Left kidney (tissue), 2 donors: ENCODE measurements around the gene IFNAR1. TPM values are rescaled to one million over a fixed set of nuclear protein-coding genes. Genes with fewer than 3 reads are reported as not detected.
"Not testable (repeated sequence)": the region's sequence is repeated elsewhere in the genome, so short reads cannot be mapped to it uniquely, and the experiment has no call there.

ENCODE experiments used
- DNase-seq: peaks from one replicate; pipeline ENCODE4 v3.0.0-alpha.2; 2013
- polyA plus RNA-seq: library from polyadenylated mRNA; unstranded; fragments of 120-200 nt; gene quantifications from one replicate; pipeline ENCODE4 v1.2.1, GENCODE V29; 2013; ENCODE audit not compliant: insufficient read length

The IFNAR1 gene
- polyA plus RNA-seq, 1 donor, result 38.1 TPM

DNA sequence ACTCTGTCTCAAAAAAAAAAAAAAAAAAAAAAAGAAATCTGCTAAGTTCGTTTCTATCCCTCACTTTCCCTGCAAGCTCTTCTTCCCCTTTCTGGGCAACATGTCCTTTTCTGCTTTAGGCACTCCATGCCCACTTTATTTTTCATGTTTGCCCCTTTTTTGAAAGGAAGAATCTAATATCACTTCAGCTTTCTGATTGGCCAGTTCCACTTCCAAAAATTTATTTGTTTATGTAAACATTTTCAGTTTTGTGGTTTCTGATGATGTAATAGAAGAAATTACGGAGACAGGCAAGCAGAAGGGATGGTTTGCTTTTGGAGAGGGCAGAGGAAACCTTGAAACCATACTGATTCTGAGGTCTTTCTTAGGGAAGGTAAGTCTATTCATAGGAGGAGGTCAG is 15.1 kb downstream of the IFNAR1 start:
- no peak for DNase-seq

DNA sequence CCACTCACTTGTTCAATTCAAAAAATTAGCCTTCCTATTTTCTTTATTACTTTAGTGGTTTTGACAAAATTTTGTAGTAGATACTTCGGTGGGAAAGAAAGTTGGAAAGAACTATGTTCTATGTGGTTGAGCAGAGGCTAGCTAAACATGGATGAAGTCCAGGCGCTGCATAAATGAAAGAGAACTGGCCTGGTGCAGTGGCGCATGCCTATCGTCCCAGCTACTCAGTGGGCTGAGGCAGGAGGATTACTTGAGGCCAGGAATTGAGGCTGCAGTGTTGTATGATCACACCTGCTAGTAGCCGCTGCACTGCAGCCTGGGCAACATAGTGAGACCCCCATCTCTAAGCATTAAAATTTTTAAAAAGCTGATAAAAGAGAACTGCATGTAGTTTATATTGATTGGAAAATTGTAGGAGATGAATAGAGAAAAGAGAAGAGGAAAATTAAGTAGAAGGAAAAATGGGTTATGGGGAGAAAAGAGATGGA is 21.0 kb downstream of the IFNAR1 start:
- DNase-seq, result no peak

DNA sequence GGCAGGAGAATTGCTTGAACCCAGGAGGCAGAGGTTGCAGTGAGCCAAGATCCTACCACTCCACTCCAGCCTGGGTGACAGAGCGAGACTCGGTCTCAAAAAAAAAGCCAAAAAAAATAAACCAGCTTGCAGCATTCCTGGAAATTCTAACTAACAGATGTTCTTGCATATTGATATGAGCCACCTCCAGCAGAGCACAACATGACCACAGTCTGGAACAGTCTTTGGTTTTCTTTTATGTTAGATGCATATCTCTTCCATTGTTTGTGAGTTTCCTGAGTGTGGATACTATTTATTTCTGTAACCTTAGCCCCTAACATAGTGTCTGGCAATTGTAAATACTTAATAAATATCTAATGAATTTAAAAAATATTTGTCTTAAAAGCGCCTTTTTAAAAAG is 23.9 kb downstream of the IFNAR1 start:
- DNase-seq, result no peak

- DNase-seq, result no peak
Measured at GRCh38 chr21:33350676-33351075, 25.9 kb downstream of the IFNAR1 start.

DNA sequence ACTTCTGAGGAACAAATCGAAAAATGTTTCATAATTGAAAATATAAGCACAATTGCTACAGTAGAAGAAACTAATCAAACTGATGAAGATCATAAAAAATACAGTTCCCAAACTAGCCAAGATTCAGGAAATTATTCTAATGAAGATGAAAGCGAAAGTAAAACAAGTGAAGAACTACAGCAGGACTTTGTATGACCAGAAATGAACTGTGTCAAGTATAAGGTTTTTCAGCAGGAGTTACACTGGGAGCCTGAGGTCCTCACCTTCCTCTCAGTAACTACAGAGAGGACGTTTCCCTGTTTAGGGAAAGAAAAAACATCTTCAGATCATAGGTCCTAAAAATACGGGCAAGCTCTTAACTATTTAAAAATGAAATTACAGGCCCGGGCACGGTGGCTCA is 30.6 kb downstream of the IFNAR1 start:
- DNase-seq, result no peak

- no peak for DNase-seq
Measured at GRCh38 chr21:33355996-33356395, 31.2 kb downstream of the IFNAR1 start.

GRCh38 chr21:33357177-33357576 is 32.4 kb downstream of the IFNAR1 start:
- DNase-seq, result no peak

DNA sequence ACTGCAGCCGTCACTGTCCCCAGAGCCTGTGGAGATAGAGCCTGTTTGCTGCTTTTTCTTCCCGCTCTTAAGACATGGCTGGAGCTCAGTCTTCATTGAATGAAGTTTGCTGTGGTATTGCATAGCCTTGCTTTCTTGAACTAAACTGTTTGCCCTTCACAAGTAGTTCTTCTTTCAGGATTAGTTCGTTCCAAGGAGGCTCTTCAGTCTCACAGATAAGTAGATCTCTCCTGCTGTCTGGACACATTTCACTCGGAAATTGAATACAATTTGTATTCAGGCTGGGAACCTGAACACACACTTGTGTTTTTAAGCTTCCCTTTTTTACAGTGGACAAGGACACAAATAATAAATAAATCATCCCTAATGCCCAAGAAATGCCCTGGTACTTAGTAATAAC is 34.7 kb downstream of the IFNAR1 start:
- DNase-seq, result no peak

- no peak for DNase-seq
Measured at GRCh38 chr21:33360281-33360680, 35.5 kb downstream of the IFNAR1 start.

DNA sequence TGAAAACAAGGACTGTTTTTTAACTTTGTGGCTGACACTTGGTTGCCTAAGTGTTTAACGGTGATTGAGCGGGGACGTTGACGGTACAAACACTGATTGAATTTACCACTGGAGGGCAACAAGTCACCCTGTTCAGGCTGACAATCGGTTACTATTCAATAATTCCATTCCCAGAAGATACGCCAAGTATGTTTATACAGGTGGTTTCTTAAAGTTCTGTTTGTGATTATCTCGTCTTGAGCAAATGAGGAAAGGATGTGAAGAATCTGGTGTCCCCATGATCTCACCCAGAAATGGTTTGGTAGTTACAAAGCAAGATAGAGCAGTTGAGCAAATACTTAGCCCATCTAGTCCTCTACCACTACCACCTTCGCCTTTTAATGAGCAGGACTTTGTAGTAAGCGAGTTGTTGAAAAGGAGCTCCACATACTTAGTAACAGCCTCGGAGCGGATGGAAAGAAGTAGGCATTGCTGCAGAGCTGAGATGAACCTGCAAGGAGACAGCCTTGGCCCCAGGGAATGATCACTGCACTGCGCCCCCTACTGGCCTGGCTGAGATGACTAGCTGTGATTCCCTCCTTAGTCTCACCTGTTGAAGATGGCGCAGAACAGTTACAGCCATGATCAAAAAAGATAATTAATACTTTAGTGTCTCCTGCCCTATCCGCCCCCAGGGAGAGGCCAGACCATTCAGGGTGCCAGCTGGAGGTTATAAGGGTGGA is 36.3 kb downstream of the IFNAR1 start:
- peak; percentile 62 for DNase-seq

DNA sequence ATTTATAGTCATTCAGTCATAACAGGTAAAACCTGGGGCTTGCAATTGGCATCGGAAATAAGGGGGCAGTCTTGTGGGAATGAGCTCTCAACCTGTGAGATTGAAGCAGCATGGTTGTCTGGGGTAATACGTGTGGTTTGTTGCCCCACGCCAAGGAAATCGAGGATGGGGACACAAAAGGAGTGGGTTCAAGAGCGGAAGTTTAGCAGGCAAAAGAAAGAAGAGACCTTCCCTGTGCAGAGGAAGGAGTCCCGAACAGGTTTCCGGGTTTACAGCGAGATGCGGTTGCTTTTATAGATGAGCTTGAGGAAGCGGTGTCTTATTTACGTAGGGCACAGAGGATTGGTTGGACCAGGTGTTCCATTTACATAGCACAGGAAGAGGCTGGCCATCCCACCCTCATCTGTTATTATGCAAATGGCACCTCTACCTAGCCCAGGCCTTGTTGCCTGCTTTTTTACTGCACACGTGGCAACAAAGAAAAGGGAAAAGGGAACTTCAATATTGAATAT is 37.3 kb downstream of the IFNAR1 start:
- DNase-seq, result no peak

GRCh38 chr21:33363911-33364609 is 39.3 kb downstream of the IFNAR1 start:
- DNase-seq, result not testable (repeated sequence)

GRCh38 chr21:33364830-33365229 is 40.1 kb downstream of the IFNAR1 start:
- no peak for DNase-seq

DNA sequence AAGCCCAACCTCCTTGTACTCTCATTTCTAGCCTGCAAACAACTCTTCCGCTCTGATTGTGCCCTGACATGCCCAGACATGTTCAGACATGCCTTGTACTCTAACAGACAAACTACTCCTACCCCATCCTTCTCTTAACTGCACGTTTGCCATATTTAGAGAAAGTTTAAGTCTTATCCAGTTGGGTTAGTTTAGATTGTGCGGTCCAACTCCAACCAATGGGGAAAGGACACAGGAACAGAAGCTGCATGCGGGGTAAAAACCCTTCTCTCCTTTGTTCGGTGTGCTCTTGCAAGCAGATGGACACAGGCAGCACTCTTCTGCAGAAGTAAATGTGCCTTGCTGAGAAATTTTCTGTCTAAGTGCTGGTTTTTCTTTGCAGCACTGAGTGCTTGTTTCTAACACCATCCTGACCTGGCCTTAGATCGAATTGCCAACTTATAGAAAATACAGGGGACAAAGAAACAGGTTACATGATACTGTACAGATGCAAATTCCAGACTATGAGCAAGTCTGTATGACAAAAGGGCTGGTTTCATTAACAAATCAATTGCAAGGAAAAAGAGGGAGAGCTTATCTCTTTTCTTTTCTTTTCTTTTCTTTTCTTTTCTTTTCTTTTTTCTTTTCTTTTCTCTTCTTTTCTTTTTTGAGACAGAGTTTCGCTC is 42.7 kb downstream of the IFNAR1 start:
- DNase-seq, result no peak

GRCh38 chr21:33368124-33368523 is 43.4 kb downstream of the IFNAR1 start:
- no peak for DNase-seq

DNA sequence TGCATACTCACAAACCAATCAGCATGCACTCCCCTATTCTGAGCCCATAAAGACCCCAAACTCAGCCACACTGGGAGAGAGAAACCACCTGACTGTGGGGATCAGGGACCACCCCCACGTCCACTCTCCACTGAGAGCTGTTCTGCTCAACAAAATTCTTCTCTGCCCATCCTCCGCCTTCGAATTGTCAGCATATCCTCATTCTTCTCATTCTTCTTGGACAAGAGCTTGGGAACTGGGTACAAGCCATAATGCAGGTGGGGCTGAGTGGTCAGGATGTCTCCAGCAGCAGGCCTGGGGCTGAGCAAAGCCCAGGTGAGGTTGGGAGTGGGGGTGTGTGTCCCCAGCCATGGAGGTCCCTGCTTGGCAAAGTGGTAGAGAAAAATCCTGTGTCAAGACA is 43.8 kb downstream of the IFNAR1 start:
- DNase-seq, result no peak

GRCh38 chr21:33369586-33369985 is 44.8 kb downstream of the IFNAR1 start:
- DNase-seq, result no peak

GRCh38 chr21:33370305-33370704 is 45.5 kb downstream of the IFNAR1 start:
- DNase-seq, result no peak

GRCh38 chr21:33371366-33371765 is 46.6 kb downstream of the IFNAR1 start:
- no peak for DNase-seq

- DNase-seq, result no peak
Measured at GRCh38 chr21:33372582-33372981, 47.8 kb downstream of the IFNAR1 start.

DNA sequence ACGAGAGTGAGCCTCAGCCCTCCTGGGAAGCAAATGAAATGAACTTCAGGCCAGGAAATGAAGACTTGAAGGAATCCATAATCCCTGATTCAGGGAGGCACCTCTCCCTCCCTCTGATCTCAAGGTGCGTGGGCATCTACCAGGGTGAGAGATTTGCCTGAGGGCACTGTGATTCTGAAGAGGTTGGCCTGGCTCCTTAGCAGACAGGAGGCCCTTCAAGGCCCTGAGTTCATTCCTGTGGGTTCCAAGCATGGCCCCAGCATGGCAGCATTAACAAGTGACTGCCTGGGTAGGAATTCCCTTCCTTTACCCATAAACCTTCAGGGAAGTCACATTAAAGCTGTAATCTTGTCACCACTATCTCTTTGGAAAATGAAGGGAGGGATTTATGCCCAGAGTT is 48.7 kb downstream of the IFNAR1 start:
- DNase-seq, result no peak

DNA sequence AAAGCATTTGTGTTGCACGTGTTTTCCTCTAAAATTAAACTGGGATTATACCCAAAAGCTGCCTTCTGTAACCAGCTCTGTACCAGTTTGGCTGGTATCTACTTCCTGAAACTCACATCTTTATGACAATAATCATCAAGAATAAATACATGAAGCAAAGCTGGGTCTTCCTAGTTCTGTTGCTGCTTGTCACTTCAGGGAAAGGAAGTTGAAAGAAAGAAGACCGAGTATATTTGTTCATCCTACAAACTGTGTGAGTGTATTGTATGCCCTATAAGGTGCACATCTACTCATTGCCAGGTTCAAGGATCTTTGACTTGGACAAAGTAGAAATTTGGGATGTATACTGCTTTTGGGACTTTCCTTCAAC is 49.3 kb downstream of the IFNAR1 start:
- no peak for DNase-seq

- no peak for DNase-seq
Measured at GRCh38 chr21:33374450-33375096, 49.8 kb downstream of the IFNAR1 start.
